ENCODE measurements around the gene TEX261. TPM values are rescaled to one million over a fixed set of nuclear protein-coding genes. Genes with fewer than 3 reads are reported as not detected.
A peak's percentile ranks its signal among the peaks of the same experiment; 100 is the strongest.

TEX261 gene
- total and polyA plus RNA-seq, 12 donors: 17.5 to 67.0 (median 42.1) TPM

DNA sequence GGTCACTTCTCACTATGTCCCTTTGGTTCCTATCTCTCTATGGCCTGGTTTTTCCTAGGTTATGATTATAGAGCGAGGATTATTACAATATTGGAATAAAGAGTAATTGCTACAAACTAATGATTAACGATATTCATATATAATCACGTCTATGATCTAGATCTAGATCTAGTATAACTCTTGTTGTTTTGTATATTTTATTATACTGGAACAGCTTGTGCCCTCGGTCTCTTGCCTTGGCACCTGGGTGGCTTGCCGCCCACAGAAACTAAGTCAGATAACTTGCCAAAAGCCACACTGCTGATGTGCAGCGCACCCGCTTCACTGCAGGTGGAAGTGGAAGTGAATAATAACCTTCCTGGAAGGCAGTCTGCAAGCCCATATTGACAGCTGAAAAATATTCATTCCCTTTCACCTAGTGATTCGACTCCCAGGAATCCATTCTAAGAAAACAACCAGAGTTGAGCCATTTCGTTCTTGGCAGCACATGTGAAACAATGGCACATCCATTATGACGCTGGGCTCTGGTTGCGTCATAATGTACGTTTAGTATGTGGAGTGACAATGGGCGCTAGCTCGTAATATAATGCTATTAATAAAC lies 17.0 kb downstream of the TEX261 start:
- H3K4me3 ChIP-seq: peak overlapping the region in 9 of 10 donors; percentile 42 to 76 (median 68)
- DNase-seq (no peak), ATAC-seq (peak in 1 of 8 donors; percentile 5)
- H3K4me1 ChIP-seq: peaks cover 6 to 28% (median 21%) of the 10 kb centered on the region in 9 donors
- peak overlapping the region in 9 of 10 donors; percentile 74 to 87 (median 85) for H3K27ac ChIP-seq
- H3K36me3 ChIP-seq: no peaks in the 10 kb centered on the region
- 37 to 43% methylated on average over 14 of the region's 14 CpGs for WGBS, 2 donors
- H3K9me3 ChIP-seq: no peaks in the 10 kb centered on the region
- intact Hi-C loops (cut with DNase I): no loop called here
- TF ChIP-seq CTCF (IDR thresholded peaks at IDR 0.05): peak in 3 of 9 donors; percentile 3 to 21 (median 4)
- peaks cover 0 to 12% (median 0%) of the 10 kb centered on the region in 7 donors for H3K27me3 ChIP-seq

DNA sequence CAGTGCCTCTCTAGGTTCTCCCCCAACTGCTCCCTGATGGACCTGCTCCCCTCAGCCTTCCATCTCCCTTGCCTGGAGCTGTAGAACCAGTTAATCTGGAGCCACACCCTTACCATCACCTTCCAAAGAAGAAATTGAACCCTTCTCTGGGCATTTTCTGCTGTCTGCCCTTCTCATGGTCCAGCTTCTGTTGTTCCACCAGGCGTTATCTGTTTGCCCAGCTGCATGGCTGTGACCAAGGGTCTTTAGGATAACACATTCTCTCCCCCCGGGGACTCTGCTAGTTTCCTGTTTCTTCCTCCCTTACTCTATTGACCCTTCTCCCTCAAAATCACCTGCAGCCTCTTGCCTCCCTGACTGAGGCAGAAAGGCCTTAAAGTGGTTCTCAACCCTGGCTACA lies 19.4 kb downstream of the TEX261 start:
- no peak for DNase-seq
- Histone ChIP-seq H3K9me3 (no peaks in the 10 kb centered on the region), H3K36me3 (no peaks in the 10 kb centered on the region), H3K27ac (no peak overlapping the region), H3K27me3 (peaks cover 0 to 29% (median 0%) of the 10 kb centered on the region in 7 donors), H3K4me3 (no peak overlapping the region), H3K4me1 (peaks cover 6 to 28% (median 21%) of the 10 kb centered on the region in 9 donors)
- no peak for TF ChIP-seq CTCF (IDR thresholded peaks at IDR 0.05)
- intact Hi-C loops (cut with DNase I): no loop called here
- WGBS, 2 donors: 79 to 84% methylated on average over 2 of the region's 2 CpGs
- no peak for ATAC-seq

DNA sequence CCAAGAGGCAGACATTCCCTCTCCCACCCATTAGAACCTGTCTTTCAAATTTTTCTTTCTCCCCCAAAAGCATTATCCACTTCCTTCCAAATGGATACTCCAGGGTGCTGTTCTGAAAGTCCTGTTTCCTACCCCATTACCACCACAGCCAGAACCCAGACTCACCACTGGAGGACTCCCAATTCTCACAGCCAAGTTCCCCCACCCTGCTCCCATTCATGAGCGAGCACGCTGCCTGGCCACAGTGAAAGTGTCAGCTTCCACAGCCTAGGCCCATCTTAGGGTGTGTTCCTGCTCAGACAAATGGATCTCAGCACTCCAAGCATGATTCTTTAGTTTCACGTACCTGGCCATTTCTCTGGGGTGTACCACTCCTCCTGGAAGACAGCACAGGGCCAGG lies 20.1 kb downstream of the TEX261 start:
- no peak for DNase-seq
- intact Hi-C loops (cut with DNase I): no loop called here
- ATAC-seq: no peak
- peaks cover 0 to 31% (median 0%) of the 10 kb centered on the region in 7 donors for H3K27me3 ChIP-seq
- H3K9me3 ChIP-seq: no peaks in the 10 kb centered on the region
- no peaks in the 10 kb centered on the region for H3K36me3 ChIP-seq
- WGBS, 2 donors: 90 to 95% methylated on average over 3 of the region's 3 CpGs
- no peak for TF ChIP-seq CTCF (IDR thresholded peaks at IDR 0.05)
- H3K4me1 ChIP-seq: peaks cover 6 to 28% (median 21%) of the 10 kb centered on the region in 9 donors
- no peak overlapping the region for H3K27ac ChIP-seq
- H3K4me3 ChIP-seq: no peak overlapping the region

DNA sequence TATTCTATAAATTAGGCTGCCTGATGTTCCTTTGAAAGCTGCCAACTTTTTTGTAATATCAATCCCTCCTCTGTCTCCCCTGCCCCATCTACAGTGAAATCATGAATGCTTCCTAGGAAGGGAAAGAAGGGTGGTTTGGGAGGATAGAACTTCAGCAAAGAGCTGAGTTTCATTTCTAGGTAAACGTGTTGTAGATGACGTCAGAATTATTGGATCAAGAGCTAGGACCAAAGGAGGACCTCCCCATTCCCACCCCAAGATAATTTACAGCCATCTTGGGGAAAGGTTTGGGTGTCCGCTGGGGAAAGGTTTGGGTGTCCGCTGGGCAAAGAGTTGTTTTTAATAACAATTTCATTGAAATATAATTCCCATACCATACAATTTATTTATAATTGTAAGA lies 27.5 kb downstream of the TEX261 start:
- DNase-seq: no peak
- peaks cover 2 to 10% (median 8%) of the 10 kb centered on the region in 9 donors for H3K4me1 ChIP-seq
- no peaks in the 10 kb centered on the region for H3K36me3 ChIP-seq
- no peak for ATAC-seq
- no peak for TF ChIP-seq CTCF (IDR thresholded peaks at IDR 0.05)
- intact Hi-C loops (cut with DNase I): no loop called here
- H3K9me3 ChIP-seq: no peaks in the 10 kb centered on the region
- no peak overlapping the region for H3K4me3 ChIP-seq
- H3K27me3 ChIP-seq: peaks cover 4 to 68% (median 27%) of the 10 kb centered on the region in 7 donors
- H3K27ac ChIP-seq: no peak overlapping the region
- WGBS, 2 donors: 67 to 69% methylated on average over 4 of the region's 4 CpGs
